Endometrium (tissue), 2 donors: Measurements from ENCODE around the gene GRM8.

ENCODE experiments used
- FAIRE-seq: peaks from 2 replicates; lab custom pipeline; 2012; peaks lifted over from hg19 to GRCh38; lab: Jason Lieb, UNC
- donor health status: control.
- donor health status: control.

The GRM8 gene

DNA sequence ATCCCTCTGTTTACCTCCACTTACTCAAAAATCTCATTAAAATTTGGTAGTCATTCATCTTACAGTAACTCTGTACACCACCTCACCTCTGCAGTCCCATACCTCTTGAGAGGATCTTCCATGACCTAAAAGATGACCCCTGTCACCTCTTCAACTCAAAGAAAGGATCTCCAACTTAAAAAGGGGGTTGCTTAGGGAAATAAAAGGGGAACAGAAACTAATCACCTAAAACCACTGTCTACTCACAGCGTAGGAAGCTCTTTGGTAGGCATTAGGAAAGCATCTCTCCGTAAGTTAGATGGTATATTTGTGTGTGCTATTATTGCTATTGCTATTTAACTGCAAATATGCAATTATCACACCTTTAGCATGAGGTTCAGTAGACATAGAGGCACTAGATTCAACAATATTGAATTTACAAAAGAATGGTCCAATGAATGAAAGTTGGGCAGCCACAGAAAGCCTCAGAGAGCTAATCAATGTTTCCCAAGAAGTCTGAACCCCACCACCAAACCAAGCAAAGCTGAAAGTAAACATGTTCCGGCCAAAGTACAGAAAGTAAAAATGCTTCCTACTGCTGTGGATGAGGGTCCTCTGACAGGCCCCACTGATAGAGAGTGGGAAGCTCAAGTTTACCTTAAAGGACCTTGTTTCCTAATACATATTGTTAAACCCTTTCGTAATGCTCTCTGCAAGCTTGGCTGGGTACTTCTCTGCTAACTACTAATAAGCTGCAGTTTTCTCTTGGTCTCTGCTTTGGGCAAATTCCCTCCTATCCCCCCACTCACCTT lies 105.8 kb downstream of the GRM8 start:
- FAIRE-seq: no peak

DNA sequence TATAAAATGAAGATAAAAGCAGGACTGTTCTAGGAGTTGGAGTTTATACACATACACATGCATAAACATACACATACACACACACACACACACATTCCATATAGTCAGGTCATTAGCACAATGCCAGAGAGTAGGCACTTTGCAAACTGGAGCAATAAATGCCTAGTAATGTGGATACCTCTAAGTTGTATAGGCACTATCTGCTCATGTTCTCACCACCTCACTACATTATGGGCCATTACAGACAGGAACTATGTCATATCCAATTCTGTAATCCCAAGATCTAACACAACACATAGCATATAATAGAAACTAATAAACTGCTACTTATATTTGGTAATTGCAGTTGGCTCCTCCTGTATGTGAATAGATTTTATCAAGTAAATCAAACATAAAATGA lies 115.6 kb downstream of the GRM8 start:
- no peak for FAIRE-seq

DNA sequence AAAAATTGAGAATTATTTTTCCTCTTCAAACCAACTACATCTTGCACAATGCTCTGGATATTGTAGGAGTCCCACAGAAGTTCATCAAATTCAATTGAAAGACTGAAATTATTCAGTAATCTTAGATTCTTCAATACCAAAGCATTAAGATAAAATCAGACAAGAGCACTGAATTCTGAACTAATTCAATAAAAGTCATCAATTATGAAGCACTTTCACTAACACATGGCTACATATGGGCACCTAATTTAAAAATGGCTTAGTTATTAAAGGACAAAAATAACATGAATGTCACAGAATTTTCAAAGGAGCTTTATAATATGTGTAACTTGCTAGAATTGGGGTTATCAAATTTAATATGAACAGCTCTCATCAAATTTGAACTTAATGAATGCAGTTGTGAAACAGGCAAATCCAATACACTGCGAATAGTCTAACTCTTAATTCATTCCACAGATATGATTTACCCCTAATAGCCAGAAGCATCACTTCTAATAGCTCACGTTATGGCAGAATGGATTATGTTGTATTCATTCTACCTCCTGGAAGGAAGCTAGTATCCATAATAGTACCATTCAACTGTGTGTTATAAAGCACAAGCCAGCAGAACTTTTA lies 116.8 kb downstream of the GRM8 start:
- no peak for FAIRE-seq

DNA sequence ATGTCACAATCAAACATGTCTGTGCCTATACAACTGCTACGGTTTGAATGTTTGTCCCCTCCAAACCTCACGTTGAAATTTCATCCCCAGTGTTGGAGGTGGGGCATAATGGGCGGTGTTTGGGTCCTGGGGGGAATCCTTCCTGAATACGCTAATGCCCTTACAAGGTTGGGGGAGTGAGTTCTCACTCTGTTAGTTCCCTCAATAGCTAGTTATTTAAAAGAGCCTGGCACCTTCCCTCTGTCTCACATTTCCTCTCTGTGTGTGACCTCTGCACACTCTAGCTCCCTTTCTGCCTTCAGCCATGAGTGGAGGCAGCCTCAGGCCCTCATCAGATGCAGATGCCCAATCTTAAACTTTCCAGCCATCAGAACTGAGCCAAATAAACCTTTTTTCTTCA lies 129.5 kb downstream of the GRM8 start:
- FAIRE-seq: no peak

DNA sequence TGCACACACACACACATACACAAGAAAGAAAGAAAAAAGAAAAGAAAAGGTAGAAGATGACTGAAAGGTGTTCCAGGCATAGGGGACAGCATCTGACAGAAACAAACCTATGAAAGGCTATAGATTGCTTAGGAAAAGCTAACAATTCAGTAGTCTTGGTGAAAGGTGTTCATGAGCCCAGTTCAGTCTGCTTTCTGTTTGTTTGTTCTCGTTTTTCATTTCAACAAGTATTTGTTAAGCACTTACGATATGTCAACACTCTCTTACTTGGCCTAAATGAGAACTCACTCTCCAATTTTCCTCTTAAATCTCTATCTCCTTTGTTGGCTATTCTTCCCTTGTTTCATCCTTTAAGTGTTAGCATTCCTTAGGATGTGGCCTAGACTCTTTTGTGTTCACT lies 133.2 kb downstream of the GRM8 start:
- FAIRE-seq: no peak

DNA sequence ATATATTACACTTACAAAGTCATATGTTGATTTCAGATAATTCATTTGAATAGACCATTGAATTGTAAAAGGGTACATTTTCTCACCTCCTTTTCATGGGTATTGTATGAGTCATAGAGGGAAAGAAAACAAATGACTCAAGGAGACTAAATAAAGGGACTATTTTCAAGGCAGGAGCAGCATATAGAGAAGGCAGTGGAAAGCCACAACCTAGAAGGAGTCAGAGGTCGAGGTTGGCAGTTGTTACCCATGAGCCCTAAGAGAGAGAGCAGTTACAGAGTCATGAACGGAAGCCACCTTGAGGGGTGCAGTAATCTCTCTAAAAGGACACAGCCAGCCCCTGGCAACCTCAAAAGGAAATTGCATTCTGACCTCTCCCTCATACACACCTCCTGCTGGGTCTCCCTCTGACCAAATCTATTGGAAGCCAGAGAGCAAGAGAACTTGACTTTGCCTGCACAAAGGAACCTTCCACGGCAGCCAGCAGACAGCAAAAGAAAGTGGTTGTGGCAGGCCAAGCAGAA lies 137.9 kb downstream of the GRM8 start:
- FAIRE-seq: no peak

DNA sequence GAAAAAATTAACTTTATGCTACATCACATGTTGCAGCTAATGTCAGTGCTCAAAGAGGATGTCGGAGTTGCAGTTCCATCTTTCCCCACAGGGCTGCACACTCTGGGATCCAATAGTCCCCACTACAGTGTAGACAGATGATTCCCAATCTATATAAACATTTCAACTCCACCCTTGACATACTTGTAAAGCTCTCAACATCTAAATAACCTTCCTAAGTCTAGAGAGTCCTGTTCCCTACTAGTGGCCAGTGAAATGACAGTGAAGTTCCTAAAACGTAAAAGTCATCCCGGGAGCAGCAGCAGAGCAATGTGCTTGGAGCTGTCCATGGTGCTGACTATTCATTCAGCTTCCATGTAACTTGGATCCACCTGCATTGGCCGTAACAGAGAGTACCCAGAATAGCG lies 145.1 kb downstream of the GRM8 start:
- no peak for FAIRE-seq

DNA sequence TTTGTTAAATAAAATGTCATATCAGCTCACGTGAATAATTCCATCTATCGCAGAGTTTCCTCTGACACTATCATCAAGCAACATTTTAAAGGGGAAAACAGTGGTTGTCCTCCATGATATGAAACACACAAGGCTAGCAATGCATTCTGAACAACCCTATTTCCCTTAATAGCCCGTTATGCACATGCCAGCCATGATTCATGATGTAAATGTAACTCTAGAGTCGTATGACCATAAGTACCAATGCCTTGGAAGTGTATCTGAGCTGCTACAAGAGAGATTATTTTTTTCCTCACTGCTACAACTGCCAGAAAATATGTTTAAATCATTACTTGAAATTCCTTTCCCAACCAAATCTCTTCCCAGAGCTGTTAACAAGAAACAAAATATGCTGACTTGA lies 159.4 kb downstream of the GRM8 start:
- FAIRE-seq: no peak

DNA sequence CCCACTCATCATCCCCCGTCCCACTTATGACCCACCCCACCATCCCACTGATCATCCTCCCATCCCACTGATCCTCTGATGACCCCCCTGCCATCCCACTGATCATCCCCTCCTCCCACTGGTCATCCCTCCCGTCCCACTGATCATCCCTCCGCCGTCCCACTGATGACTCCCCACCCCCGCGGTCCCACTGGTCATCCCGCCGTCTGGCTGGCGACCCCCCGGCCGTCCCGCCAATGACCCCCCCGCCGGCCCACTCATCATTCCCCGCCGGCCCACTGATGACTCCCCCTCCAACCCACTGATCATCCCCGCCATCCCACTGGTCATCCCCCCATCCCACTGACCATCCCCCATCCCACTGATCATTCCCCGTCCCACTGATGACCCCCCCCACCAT lies 161.1 kb downstream of the GRM8 start:
- no peak for FAIRE-seq

DNA sequence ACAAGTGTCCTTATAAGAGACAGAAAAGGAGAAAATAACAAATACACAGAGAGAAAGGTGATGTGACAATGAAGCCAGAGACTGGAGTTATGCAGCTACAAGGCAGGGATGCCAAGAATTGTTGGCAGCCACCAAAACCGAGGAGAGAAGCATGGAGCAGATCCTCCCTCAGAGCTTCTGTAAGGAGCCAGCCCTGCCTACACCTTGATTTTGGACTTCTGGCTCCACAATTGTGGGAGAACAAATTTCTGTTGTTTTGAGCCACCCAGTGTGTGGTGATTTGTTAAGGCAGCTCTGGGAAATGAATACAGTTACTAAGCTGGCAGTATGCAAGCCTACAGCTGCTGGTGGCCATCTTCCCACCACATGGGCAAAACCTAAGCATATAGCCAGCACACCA lies 163.6 kb downstream of the GRM8 start:
- FAIRE-seq: no peak

DNA sequence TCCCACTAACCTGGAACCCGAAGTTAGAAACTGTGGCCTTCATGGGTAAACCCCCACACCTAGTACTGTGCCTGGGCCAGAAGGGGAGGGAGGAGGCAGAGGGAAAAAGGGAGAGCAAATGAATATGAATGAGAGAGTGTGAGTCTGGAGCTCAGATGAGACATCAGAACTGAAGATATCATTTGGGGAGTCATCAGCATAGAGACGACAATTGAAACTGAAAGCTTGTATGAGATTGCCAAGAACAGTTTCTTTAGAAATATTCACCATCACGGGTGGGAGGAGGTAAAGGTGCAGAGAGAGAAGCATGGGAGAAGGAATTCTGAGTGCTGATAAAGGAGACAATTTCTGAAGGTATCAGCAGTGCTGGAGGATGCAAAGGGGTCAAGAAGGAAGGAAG lies 171.2 kb downstream of the GRM8 start:
- no peak for FAIRE-seq

DNA sequence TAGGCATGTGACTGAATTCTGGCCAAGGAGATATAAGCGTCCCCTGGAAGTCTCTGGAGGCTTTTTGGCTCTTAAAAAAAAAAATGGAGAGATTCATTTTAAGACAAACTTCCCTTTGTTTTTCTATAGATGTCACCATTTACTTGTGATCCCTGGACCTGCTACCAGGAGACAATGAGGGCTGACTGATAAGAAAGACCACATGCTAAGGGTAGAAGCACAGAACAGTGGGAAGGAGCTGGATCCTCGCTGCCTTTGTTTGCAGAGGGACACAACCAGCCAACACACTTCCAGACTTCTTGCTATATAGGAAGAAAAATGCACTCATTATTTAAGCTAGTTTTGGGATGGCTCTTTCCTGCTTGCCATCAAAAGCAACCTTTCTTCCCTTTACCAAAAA lies 172.2 kb downstream of the GRM8 start:
- no peak for FAIRE-seq

DNA sequence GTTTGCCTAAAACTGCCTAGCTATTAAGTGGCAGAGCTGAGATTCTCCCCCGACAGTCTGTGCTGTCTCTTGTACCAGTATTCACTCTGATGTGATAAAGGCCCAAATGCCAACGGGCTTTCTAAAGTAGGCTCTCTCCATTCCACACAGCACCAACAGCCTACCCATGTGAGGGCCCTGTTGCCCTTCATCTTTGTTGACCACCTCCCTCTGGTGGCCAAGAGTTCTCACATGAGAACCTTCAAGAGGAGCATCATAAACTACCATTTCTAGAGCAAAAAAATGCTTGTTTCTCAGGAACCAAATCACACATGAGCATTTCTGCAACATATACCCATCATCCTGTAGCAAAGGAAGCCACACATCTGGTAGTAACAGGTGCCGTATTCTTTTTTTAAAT lies 185.8 kb downstream of the GRM8 start:
- no peak for FAIRE-seq

DNA sequence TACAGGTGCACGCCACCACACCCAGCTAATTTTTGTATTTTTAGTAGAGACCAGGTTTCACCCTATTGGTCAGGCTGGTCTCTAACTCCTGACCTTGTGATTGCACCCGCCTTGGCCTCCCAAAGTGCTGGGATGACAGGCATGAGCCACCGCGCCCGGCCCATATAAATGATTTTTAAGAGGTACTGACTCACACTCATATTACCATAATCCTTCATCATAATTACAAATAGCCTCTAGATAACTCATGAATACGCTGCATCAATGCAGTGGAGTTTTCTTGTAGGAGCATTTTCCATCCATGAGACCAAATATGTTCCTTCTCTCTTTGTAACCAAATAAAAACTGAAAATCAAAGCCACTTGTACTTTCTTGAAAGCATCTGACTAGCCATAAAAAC lies 193.3 kb downstream of the GRM8 start:
- FAIRE-seq: no peak

DNA sequence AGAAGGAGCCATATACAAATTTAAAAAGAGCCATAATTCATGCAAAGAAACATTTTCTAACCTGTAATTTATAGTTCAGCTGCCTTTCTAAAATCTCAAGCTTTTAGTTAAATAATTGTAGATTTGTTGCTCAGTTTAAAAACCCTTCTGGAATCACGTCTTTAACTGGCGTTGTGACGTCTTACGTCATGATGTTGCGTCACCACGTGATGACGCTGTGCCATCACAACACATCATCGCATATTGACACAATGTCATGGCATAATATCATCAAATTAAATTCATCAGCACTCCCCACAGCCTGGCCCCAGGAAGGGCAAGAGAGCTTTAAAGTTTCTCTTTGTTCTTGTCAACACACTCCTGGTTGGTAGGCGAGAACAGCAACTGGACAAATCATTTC lies 194.8 kb downstream of the GRM8 start:
- FAIRE-seq: no peak

DNA sequence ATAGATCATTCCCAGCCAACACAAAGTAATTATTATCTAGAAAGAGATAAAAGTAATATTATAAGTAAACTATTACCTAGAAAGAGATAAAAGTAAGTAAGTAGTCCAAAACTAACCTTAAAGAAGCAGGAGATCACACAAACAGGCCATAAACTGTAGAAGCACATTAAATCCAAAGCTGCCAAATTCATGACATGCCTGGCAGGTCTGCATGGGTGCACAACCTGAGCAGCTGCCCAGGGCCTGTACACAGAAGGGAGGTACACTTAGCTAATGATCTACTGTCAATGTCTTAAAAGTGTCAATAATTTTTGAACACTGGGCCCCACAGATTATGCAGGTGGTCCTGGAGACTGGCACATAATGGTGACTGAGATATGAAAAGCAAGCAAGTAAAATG lies 196.5 kb downstream of the GRM8 start:
- FAIRE-seq: no peak

DNA sequence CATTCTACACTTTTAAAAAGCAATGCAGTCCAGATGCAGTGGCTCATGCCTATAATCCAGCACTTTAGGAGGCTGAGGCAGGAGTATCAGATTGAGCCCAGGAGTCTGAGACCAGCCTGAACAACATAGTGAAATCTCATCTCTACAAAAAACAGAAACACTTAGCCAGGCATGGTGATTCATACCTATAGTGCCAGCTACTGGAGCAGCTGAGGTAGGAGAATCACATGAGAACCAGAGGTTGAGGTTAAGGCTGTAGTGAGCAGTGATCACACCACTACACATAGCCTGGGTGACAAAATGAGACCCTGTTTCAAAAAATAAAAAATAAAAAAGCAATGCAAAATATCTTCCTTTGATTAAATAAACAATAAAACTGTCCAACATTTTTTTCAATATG lies 205.2 kb downstream of the GRM8 start:
- no peak for FAIRE-seq

DNA sequence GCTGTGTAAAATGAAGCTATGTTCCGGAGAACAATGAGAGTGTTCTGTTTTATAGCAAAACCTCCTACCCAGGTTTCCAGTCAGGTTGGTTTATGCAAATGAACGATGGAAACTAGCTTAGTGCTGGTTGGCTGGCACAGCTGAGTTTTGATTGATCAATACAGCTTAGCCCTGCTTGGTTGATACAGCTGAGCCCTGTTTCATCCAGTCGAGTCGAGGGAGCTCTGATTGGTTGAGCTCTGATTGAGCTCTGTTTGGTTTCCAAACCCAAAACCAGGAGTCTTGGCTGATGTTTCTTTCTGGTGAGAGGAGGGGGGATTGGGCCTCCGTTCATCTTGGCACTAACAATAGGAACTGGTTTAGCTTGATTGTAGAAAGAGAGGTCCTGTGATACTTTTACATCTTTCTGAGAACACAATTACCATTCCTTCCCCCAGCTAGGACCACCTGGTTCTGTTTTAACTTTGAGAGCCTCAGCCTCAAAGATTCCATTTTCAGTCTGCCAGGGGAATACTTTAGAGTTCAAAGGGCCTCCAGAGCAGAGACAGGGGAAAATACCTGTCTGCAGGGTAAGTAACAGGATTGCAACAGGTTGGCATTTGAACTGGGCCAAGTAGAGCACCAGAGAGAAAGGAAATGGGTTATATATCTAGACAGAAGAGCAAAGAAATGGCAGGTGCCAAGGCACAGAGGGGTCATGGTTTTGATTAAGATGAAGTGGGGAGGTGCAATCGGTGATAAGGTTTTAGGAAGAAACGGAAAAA lies 210.9 kb downstream of the GRM8 start:
- FAIRE-seq: no peak

DNA sequence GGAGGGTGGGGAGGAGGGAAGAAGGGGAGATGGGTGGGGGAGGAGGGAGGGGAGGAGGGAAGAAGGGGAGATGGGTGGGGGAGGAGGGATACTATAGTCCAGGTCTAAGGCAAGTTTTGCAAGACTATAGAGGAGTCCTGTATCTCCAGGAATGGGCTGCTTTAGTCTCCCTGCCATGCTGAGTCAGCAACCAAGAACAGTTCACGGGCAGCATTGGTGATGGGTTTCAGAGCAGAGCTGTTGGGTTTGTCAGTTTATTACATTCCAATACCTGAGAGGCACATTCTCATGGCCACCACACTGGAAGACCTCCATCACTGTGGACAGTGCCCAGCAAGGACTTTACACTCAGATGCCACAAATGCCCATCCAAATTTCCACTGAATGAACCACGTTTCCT lies 212.7 kb downstream of the GRM8 start:
- no peak for FAIRE-seq

DNA sequence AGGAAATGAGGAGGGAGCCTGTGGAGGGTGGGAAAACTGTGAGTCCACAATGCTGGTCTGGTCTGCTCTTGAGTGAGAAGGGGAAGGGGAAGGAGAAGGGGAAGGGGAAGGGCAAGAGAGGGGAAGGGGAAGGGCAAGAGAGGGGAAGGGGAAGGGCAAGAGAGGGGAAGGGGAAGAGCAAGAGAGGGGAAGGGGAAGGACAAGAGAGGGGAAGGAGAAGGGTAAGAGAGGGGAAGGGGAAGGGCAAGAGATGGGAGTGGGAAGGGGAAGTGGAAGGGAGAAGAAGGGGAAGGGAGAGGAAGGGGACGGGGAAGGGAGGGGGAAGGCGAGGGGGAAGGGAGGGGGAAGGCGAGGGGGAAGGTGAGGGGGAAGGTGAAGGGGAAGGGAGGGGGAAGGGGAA lies 213.2 kb downstream of the GRM8 start:
- no peak for FAIRE-seq

DNA sequence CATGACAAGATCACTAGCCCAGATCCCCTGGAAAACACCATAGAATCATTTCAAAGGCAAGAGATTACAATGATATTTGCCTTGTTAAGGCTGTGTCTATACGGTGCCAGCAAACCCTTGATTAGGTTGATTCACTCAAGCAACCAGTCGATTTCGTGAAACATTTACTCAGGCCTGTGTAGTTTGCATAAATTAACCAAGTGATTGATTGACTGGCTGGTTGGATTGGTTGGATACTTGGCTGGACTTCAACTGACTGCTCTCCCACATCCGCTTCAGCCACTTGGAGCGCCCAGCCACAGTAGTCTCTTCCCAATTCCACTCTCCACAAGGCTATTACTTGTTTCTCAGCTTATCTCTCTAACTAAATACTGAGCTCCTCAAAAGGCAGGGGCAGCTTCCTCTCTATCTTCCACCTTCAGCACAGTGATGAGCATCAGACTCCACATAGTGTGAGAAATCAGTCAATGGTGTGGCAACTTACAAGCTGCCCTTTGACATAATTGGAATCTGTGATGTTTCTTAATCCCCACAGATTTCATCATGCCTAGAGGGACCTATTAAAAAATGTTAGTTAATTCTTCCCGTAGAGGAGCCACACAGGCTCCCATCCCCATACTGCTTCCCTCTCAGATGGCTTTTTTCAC lies 217.4 kb downstream of the GRM8 start:
- no peak for FAIRE-seq

DNA sequence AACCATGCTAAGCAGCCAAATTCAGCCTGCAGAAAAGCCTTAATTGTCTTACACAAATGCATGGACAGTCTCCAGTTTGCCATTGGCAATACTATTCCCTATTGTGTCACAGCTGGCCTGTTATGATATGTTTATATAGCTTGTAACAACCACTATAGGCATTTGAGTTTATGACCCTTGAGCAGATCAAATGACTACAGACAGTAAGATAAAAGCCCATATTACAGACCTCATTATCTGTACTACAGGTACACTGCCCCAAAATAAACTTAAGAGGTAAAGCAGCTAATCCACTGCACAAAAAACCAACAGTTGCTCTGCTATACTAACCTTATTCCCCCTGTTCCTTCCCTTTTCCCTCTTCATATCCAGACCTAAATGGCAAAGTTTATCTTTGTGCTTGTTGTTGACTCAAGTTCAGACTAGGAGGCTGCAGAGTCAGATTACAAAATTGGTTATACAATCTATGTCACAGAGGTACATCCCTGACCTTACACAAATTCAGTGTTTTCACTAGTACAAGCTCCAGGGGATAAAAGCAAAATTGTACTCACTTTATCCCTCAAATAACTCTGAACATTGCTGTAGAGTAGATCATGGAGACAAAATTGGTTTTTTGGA lies 218.4 kb downstream of the GRM8 start:
- FAIRE-seq: no peak
